DOHH2 (cell line): ENCODE measurements around the gene SLC16A7.

Source experiments
- H3F3A ChIP-seq: fragments of 200-600 bp; sonication (generic), shearing (Covaris generic); 2 replicates; pipeline ENCODE4 v1.6.0; 2016; ENCODE audit warnings: antibody characterized with exemption, mild to moderate bottlenecking; ENCODE audit not compliant: control insufficient read depth, insufficient read depth
- H3K27ac ChIP-seq: fragments of 200-600 bp; sonication (generic); 2 replicates; pipeline ENCODE4 v1.5.1; 2014; ENCODE audit warnings: low read depth, mild to moderate bottlenecking, low read length, moderate library complexity
- H3K27me3 ChIP-seq: fragments of 200-600 bp; sonication (generic); 2 replicates; pipeline ENCODE4 v1.6.1; 2014; ENCODE audit warnings: mild to moderate bottlenecking, low read length, mixed read lengths; ENCODE audit not compliant: control insufficient read depth
- H3K36me3 ChIP-seq: fragments of 200-600 bp; sonication (generic); 2 replicates; pipeline ENCODE4 v1.6.1; 2014; ENCODE audit warnings: mild to moderate bottlenecking, low read length, moderate library complexity, mixed read lengths; ENCODE audit not compliant: control insufficient read depth
- H3K4me1 ChIP-seq: fragments of 200-600 bp; sonication (generic); 2 replicates; pipeline ENCODE4 v1.6.1; 2014; ENCODE audit warnings: mild to moderate bottlenecking, low read length, mixed read lengths; ENCODE audit not compliant: control insufficient read depth
- H3K4me2 ChIP-seq: fragments of 200-600 bp; sonication (generic); 2 replicates; pipeline ENCODE4 v1.6.0; 2014; ENCODE audit warnings: mild to moderate bottlenecking, low read length, moderate library complexity
- H3K4me3 ChIP-seq: fragments of 200-600 bp; sonication (generic); 2 replicates; pipeline ENCODE4 v1.5.1; 2014; ENCODE audit warnings: mild to moderate bottlenecking, low read length, mixed read lengths
- H3K79me2 ChIP-seq: fragments of 200-600 bp; sonication (generic); 2 replicates; pipeline ENCODE4 v1.6.1; 2014; ENCODE audit warnings: mild to moderate bottlenecking, low read length, mixed read lengths; ENCODE audit not compliant: control insufficient read depth
- H3K9me2 ChIP-seq: fragments of 200-600 bp; sonication (generic); replicated peaks from 2 replicates; pipeline ENCODE4 v1.6.1; 2014; ENCODE audit warnings: mild to moderate bottlenecking, low read length, mixed read lengths; ENCODE audit not compliant: control insufficient read depth
- H3K9me3 ChIP-seq: fragments of 200-600 bp; sonication (generic); 2 replicates; pipeline ENCODE4 v1.6.1; 2014; ENCODE audit warnings: antibody characterized with exemption, low read length, mixed read lengths; ENCODE audit not compliant: control insufficient read depth, insufficient read depth
- H4K20me1 ChIP-seq: fragments of 200-600 bp; sonication (generic); 2 replicates; pipeline ENCODE4 v1.6.0; 2014; ENCODE audit warnings: low read depth, mild to moderate bottlenecking, antibody characterized with exemption, low read length, moderate library complexity; ENCODE audit not compliant: control insufficient read depth, insufficient read depth
- CTCF ChIP-seq: fragments of 200-600 bp; sonication (generic); IDR thresholded peaks from one replicate; pipeline ENCODE4 v1.5.1; 2014; ENCODE audit warnings: antibody characterized with exemption, mild to moderate bottlenecking, low read depth, low read length; ENCODE audit not compliant: poor library complexity, severe bottlenecking
- EZH2phosphoT487 ChIP-seq: fragments of 200-600 bp; sonication (generic); IDR thresholded peaks from 2 replicates; pipeline ENCODE4 v1.6.1; 2017; ENCODE audit warnings: borderline replicate concordance, mild to moderate bottlenecking, antibody characterized with exemption, low read length, moderate library complexity, mixed read lengths

SLC16A7 gene

GRCh38 chr12:59651229-59651920, 55.5 kb downstream of the SLC16A7 start:
- Histone ChIP-seq H3K27me3 (no peaks in the 10 kb centered on the region), H3K4me2 (no peak overlapping the region), H3K4me1 (no peaks in the 10 kb centered on the region), H3K4me3 (no peak overlapping the region), H3K27ac (no peak overlapping the region), H3F3A (no peaks in the 10 kb centered on the region), H3K79me2 (no peaks in the 10 kb centered on the region), H3K9me2 (no peaks in the 10 kb centered on the region), H4K20me1 (no peaks in the 10 kb centered on the region), H3K36me3 (peaks cover 17% of the 10 kb centered on the region), H3K9me3 (no peaks in the 10 kb centered on the region)
- no peak for TF ChIP-seq EZH2phosphoT487
- TF ChIP-seq CTCF = no peak

- Histone ChIP-seq H3F3A (no peaks in the 10 kb centered on the region), H3K9me3 (no peaks in the 10 kb centered on the region), H3K4me2 (no peak overlapping the region), H3K79me2 (no peaks in the 10 kb centered on the region), H4K20me1 (no peaks in the 10 kb centered on the region), H3K27me3 (no peaks in the 10 kb centered on the region), H3K27ac (no peak overlapping the region), H3K9me2 (no peaks in the 10 kb centered on the region), H3K4me1 (no peaks in the 10 kb centered on the region), H3K4me3 (no peak overlapping the region), H3K36me3 (peaks cover 18% of the 10 kb centered on the region)
- TF ChIP-seq EZH2phosphoT487 (no peak), CTCF (no peak)
Observed at GRCh38 chr12:59652130-59652529, 56.3 kb downstream of the SLC16A7 start.

GRCh38 chr12:59654061-59654460, 58.2 kb downstream of the SLC16A7 start:
- H3K4me1 ChIP-seq = no peaks in the 10 kb centered on the region
- no peaks in the 10 kb centered on the region for H3K9me3 ChIP-seq
- no peaks in the 10 kb centered on the region for H3F3A ChIP-seq
- H3K27ac ChIP-seq = no peak overlapping the region
- H3K9me2 ChIP-seq = no peaks in the 10 kb centered on the region
- TF ChIP-seq CTCF (no peak), EZH2phosphoT487 (no peak)
- H3K79me2 ChIP-seq = no peaks in the 10 kb centered on the region
- peaks cover 34% of the 10 kb centered on the region for H3K36me3 ChIP-seq
- H3K27me3 ChIP-seq = no peaks in the 10 kb centered on the region
- no peak overlapping the region for H3K4me3 ChIP-seq
- H4K20me1 ChIP-seq = no peaks in the 10 kb centered on the region
- no peak overlapping the region for H3K4me2 ChIP-seq
